Measurements from ENCODE around the gene SEC63.

DNA sequence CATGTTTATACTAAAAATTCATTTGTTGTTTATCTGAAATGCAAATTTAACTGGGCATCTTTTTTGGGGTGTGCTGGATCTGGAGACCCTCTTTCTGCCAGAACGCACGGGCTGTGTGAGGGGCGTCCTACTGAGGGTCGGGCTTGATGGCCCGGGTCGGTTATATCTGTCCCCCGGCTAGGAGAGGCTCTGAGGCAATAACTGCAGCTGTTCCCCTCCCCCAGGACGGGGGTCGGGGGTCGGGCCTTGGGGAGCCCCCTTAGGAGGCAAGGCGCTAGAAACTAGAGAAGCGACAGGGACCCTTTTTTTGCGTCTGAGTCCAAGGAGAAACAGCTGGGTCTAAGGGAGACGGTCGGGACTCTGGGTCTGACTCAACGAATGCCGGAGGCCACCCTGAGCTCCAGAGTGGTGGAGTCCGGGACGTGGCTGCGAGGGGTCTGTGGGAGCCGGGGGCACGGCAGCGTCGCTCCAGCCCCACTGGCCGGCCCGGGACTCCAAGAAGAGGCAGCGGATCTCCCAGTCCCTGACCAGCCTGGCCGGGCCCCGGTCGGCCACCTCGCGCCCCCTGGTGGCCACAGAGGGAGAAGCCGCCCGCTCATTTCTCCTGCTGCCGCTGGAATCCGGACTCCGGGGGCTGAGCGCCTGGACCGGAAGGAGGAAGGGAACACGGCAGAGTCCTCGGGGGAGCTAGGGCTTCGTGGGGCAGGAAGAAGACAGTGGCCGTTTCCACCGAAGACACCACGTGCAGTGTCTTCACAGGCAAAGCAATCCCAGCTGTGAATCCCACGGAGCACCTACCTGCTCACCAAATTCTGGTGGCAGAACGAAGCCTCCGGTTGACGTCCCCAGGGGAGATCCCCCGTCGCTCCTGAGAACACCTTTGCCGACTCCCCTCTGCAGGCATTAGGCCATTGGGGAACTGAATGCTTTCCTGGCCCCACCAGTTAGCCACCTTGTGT is 109.9 kb downstream of the SEC63 start:
- TF ChIP-seq RAD21 (IDR thresholded peaks at IDR 0.05) (peak; percentile 94 to 98), YY1 (IDR thresholded peaks at IDR 0.05) (peak; percentile 46), JUND (IDR thresholded peaks at IDR 0.05) (no peak)
- TF ChIP-seq, protein P1, sequence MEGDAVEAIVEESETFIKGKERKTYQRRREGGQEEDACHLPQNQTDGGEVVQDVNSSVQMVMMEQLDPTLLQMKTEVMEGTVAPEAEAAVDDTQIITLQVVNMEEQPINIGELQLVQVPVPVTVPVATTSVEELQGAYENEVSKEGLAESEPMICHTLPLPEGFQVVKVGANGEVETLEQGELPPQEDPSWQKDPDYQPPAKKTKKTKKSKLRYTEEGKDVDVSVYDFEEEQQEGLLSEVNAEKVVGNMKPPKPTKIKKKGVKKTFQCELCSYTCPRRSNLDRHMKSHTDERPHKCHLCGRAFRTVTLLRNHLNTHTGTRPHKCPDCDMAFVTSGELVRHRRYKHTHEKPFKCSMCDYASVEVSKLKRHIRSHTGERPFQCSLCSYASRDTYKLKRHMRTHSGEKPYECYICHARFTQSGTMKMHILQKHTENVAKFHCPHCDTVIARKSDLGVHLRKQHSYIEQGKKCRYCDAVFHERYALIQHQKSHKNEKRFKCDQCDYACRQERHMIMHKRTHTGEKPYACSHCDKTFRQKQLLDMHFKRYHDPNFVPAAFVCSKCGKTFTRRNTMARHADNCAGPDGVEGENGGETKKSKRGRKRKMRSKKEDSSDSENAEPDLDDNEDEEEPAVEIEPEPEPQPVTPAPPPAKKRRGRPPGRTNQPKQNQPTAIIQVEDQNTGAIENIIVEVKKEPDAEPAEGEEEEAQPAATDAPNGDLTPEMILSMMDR (IDR thresholded peaks at IDR 0.05; ENCODE audit: low read depth, low read length, missing input control) = peak; percentile 90

All from liver (tissue), 3 donors.